GM19023 (cell line): ENCODE results near the gene SPC25.
"Not testable (repeated sequence)": the region's sequence is repeated elsewhere in the genome, so short reads cannot be mapped to it uniquely, and the experiment has no call there.

Experiments
- ATAC-seq: cut with Tn5 transposase; IDR thresholded peaks from one replicate; pipeline ENCODE4 v1.9.1; 2021; ENCODE audit warnings: mild to moderate bottlenecking, moderate library complexity; ENCODE audit not compliant: unreplicated experiment

SPC25 gene

GRCh38 chr2:168890006-168890782, at the start of gene SPC25:
Gene SPC25 (minus strand): TSS chr2:168890430. CDS start chr2:168889519, 911 bp downstream.
- peak; percentile 100 for ATAC-seq

DNA sequence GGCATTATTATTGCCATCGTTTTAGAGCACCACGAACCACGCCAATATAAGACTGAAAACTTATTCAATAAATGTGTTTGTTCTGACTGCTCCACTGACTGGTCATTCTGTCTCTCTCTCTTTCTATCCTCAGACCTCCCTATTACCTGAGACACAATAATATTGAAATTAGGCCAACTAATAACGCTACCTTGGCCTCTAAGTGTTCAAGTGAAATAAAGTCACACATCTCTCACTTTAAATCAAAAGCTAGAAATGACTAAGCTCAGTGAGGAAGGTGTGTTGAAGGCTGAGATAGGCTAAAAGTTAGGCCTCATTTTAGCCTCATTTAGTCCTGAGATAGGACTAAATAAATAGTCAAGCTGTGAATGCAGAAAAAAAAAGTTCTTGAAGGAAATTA, 49.7 kb upstream of the SPC25 start:
- ATAC-seq: no peak

GRCh38 chr2:168939061-168939460, 48.8 kb upstream of the SPC25 start:
- ATAC-seq: no peak

DNA sequence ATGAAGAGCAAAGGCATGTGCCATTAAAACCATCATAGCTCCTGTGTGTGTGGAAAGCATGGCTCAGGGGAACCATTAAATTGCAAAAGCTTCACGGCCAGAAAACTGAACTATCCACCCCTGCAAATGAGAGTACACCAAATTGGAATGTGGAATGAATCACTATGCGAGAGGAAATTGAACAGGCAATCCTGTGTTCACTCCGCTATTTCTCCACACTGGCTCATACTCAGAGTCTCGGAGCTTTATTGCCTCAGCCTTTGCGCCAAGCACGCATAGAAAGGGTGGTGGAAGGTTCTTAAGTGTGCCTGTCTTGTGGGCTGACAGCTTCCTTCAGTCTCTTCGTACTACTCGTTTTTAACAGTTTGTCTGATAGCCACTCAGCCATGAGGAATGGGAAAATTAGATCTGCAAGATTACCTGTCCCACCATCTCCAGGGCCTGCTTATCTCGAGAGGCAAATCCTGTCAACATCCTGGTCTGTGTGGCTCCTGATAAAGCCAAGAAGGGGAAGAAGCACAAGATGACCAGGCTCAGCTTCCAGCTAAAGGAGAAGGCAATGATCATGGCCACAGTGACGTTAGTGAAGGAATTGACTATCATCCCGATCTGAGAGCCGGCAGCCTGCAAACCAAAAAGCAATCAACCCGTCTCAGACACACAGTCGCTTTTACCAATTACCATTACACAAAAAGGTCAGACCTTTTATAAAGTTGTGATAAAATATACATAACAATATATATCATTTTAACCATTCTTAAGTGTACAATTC, 45.8 kb upstream of the SPC25 start:
- ATAC-seq: no peak

DNA sequence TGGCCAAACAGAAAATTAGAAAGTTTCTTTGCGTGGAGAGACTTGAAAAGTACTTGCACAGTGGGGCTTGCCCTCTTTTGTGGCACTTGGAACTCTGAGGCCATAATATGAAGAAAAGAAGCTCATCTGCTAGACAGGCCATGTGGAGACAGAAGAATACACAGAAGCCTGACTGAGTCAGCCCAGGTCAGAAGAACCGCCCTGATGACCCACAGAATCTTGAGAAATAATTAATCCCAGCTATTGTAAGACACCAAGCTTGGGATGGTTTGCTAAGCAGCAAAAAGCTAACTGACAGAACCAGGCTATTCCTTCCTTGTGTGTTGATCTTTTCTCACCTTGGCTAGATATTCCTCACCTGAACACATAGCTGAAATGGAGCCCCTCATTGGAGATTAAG, 44.6 kb upstream of the SPC25 start:
- no peak for ATAC-seq

DNA sequence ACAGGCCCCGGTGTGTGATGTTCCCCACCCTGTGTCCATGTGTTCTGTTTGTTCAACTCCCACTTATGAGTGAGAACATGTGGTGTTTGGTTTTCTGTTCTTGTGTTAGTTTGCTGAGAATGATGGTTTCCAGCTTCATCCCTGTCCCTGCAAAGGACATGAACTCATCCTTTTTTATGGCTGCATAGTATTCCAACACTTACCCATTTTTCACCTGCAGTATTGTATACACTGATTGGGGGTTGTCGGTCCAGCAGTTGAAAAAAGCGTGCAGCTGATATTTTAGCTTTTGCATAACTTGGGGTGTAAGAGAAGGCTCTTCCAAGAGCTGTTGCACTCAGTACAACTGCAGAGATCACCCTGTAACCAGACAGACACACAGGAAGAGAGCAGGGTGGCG, 41.9 kb upstream of the SPC25 start:
- not testable (repeated sequence) for ATAC-seq

- no peak for ATAC-seq
Measured at GRCh38 chr2:168930242-168930641, 40.0 kb upstream of the SPC25 start.

DNA sequence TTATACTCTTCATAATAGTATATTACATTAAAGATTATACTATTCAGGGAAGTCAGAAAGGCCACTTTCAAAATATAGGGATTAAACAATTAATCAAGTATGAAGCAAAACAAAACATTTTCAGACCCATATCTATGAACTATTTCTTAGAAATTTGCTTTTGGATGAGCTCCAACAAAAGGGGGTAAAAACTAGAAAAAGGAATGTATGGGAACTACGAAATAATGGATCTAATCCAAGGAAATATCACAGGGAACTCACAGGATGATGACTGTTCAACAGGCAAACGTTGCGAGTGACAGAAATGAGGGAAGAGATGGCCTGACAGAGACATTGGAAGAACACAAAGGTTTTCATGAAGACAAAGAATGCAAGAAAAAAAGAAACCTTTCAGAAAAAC, 38.8 kb upstream of the SPC25 start:
- no peak for ATAC-seq

DNA sequence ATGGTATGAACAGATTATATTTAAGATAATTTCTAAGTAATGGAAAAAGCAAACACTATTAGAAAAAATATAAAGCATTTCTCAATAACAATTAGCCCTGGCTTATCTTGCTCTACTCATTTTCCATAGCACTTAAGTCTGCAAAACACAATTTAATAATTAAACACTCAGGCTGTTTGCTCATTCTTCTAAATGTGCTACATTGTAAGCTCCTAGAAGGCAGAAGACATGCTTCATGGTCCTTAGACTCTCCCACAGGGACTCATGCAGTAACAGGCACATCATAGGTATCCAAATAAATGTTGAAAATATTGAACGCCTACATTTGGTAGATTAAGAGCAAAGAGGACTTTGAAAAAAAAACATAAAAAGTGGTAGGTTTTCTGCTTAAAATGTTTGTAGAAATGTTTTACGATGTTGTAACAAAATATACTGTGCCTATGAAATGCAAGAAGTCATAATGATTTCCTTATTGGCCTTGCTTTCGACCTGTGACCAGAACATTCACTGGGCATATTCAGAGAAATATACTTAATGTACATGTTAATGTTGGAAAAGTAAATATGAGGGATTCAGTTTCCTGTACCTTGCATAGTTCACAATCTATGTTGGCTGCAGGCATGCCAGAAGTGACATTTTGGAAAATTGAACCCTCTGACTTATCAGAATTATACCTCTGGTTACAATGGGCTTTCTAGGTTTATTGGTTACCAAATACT, 38.0 kb upstream of the SPC25 start:
- no peak for ATAC-seq

- no peak for ATAC-seq
Measured at GRCh38 chr2:168926621-168927386, 36.6 kb upstream of the SPC25 start.

DNA sequence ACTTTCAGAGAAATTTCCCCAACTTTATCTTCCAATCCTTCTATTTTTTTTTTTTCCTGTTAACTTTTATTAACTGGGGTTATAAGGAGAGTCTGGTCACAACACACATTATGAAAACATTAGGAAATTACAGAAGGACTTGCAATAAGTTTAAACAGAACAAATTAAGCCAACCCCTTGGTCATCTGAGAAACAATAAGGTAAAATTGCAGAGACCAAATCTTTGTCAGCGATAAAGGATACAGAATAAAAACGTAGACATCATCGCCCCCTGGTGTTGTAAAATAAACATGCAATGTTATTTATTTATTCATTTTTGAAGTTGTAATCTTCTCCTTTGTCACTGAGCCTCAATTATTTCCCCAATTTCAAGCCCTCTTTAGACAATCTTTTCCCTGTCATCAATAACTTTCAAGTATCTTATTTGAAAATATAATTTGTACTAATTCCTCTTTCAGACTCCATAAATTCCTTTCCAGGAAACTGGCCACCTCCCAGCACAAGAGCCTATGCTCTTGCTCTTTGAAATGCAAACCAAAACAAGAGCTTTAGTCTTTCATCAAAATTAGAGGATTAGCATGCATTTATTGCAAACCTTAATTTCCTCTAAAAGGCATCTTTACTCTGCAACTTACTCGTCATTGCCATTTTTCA, 30.4 kb upstream of the SPC25 start:
- ATAC-seq: no peak

DNA sequence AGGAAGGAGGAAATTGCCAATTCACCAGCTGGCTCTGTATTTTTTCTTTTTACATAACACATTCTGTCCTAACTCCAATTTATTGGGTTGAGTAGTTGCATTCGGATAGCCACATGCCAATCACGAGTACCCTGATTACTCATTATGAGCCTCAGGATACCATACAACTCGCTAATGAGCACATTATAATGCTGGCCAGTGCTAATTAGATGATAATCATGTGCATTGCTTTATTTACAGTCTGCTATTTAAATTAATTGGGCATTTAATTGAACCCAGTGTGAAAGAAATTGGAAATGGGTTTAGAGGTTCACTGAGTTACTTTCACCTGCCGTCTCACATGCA, 26.1 kb upstream of the SPC25 start:
- ATAC-seq: no peak

DNA sequence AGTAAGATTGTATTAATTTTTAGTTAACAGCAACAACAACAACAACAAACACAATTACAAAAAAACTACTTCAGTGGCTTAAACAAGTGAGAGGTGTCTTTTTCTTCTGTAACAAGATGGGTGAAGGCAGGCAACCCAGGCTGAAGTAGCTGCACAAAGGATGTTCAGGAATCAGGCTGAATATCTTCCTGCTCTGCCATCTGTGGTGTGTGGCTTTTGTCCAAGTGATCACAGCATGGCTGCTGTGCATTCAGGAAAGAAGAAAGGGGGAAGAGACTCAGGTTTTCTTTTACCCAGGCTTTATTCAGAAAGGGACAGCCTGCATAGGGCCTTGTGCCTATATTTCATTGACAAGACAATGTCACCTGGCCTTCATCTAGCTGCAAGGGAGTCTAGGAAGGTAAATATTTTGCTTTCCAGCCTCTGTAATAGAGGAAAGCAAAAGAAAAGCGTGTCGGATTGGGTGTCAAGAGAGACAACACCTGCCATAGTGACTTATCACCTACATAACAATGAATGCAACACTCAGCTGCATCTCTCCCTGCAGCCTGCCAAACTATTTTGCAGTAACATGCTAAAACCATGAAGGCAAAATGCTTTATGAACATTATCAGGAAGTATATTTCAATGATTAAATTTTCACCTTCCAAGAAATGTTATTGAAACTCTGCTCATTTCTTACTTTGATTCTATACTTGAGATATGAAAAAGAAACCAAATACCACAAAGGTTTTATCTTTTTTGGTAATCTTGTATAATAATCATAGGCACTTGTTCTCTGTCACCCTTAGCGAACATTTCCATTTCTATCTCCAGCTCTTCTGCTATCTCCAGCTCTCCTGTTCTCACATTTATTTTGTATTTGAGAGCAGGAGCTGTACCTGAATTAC, 25.5 kb upstream of the SPC25 start:
- ATAC-seq: no peak

GRCh38 chr2:168913495-168913894, 23.3 kb upstream of the SPC25 start:
- ATAC-seq: no peak

DNA sequence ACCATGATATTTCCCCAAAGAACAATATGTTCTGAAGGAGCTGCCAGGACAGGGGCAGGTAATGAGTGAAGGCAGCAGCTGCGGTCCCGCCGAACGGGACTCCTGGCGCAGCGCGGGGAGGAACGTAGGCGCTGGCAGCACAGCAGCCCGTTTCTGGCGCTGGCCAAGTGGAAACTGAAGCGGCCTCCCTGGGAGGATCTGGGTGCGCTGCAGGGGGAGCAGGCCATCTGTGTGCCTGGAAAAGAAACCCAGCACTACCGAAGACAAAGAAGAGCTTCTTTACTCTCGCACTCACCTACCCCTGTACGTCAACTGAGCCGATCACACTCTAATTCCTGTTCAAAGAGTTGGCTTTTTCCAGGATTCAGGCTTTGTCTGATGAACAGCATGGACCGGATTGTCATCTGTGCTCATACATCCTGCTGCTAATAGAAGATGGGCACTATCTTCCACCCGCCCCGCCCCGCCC, 22.7 kb upstream of the SPC25 start:
- no peak for ATAC-seq

- no peak for ATAC-seq
Measured at GRCh38 chr2:168912466-168912865, 22.2 kb upstream of the SPC25 start.

GRCh38 chr2:168910330-168910729, 20.1 kb upstream of the SPC25 start:
- ATAC-seq: no peak

DNA sequence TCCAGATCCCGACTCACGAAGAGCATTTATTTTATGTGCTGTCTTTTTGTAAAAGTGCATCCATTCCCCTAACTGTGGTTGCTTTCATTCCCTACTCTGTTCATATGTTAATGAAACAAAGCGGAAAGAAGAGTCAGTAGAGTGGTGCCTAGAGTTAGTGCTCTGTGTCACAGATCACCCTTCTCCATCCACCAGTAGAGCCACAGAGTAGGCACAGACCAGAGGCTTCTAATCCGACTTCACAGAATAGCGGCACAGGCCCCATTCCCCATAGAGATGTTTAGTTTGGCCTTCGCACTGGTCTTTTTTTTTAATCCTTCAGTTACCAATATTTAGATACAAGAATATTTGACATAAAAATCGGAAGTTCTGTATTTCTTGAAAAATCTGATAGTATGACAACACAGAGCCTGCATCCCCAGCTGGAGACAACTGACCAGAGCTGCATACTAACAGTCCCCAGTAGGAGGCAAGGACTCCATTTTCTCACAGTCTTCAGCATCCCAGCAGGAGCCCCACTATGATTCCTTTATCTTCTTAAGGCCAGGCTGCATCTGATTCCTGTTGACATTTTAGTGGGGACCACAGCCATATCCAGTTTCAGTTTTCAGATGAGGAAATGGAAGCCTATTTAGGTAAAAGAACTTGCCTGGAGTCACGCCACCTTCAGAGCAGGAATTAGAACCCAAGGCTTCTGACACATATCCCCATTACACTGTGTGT, 17.9 kb upstream of the SPC25 start:
- ATAC-seq: no peak

- ATAC-seq: no peak
Measured at GRCh38 chr2:168904358-168904757, 14.1 kb upstream of the SPC25 start.
